CD4-positive, alpha-beta T cell treated with Interleukin-6 at 100 ng/mL for 8 hours (primary cell): Measurements from ENCODE around the gene KRTAP12-2.

ENCODE experiments used
- DNase-seq: peaks from one replicate; pipeline ENCODE4 v3.0.0-alpha.2; 2020; ENCODE audit warnings: mixed read lengths, low spot score

KRTAP12-2 gene

DNA sequence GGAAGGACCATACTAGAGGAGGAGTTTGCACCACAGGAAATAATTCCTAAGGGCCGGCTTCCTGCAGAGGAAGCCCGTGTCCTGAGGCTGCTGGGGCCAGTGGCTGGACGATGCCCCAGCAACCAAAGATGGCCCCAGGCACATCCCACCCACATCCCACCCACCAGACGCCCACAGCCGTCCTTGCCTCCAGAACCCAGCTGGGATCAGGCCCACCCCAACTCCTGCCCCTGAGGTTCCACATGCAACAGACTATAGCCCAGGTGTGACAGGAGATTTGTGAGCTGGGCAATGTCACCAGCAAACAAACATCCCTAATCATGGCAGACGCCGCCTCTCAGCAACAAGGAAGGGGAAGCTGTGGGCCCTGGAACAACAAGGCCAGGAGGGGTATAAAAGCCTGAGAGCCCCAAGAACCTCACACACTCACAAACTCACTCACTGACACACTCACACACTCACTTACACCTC, 40.0 kb downstream of the KRTAP12-2 start, which contains the start of gene KRTAP10-9:
KRTAP10-9 (plus strand) TSS at position 421 of the 471 bp plus-strand sequence. CDS start 79 bp downstream, outside the sequence.
- DNase-seq = no peak

- DNase-seq = no peak
Observed at GRCh38 chr21:44626262-44626661, 40.5 kb downstream of the KRTAP12-2 start.

DNA sequence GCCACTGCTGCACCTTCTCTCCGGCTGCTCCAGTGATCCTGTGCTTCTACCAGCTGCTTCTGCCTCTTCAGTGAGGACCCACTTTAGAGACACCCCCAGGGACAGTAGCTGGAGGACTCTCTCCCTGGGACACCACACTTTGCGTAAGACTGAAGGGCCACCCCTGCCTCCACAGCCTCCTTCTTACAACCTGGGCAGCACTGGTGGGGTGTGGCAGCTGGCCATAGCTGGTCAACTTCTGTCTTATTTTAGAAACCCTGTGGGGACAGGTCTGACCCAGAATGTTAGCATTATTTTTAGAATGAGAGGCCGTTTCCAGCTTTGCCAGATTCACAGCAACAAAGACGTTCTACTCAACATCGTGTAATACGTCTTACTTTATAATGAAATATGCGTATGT, 41.0 kb downstream of the KRTAP12-2 start:
- DNase-seq = no peak

GRCh38 chr21:44623575-44623974, 43.2 kb downstream of the KRTAP12-2 start:
- DNase-seq = no peak

DNA sequence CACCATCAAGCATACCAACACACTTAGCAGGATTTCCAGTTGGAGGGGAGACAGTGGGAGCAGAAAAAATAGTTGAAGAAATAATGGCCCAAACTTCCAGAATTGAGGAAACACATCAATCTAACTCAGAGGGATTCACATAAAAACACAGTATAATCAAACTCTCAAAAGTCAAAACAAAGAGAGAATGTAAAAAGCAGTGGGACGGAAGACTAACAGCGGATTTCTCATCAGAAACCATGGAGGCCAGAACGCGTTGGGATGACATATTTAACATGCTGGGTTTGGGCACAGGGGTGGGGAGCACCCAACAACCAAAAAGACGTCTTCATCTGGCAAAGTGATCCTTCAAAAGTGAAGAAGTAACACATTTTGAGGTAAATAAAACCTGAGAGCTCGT, 46.8 kb downstream of the KRTAP12-2 start:
- no peak for DNase-seq

- peak; percentile 79 for DNase-seq
Observed at GRCh38 chr21:44618909-44619308, 47.8 kb downstream of the KRTAP12-2 start.

- no peak for DNase-seq
Observed at GRCh38 chr21:44618504-44618903, 48.2 kb downstream of the KRTAP12-2 start.

DNA sequence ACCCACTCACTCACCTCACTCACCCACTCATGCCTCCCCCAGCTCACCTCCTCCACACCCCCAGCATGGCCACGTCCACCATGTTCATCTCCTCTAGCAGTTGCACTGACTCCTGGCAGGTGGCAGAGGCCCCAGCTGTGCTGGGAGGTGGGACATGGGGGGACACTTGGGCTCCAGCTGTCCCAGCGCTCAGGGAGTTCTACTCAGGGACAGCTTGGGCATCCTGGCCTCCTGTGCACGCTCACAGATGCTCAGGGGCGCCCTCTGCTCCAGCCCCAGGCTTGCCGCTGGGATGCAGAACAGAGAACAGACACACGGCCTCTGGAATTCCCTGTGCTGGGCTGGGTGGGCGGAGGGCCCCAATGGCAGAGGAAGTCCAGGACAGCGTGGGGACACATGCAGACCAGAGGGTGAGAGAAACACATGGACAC, 49.6 kb downstream of the KRTAP12-2 start:
- DNase-seq = no peak

GRCh38 chr21:44616591-44616926, 50.2 kb downstream of the KRTAP12-2 start:
- no peak for DNase-seq
